SHP77 treated with DMSO at 0.1 percent for 48 hours (cell line): Measurements from ENCODE around the gene VPS4B.
A peak's percentile ranks its signal among the peaks of the same experiment; 100 is the strongest.
"Not testable (repeated sequence)": the region's sequence is repeated elsewhere in the genome, so short reads cannot be mapped to it uniquely, and the experiment has no call there.

Experiments used
- DNase-seq: peaks from one replicate; lab custom pipeline; 2025; lab: John Stamatoyannopoulos, UW

VPS4B gene

GRCh38 chr18:63422087-63422863 is at the start of gene VPS4B:
TSS of gene VPS4B (minus strand) at chr18:63422476. CDS start at chr18:63422259, 217 bp downstream.
- DNase-seq = peak; percentile 86

- DNase-seq = no peak
These were observed 48.5 kb upstream of the VPS4B start for GRCh38 chr18:63470751-63471150.

- no peak for DNase-seq
These were observed 46.3 kb upstream of the VPS4B start for GRCh38 chr18:63468575-63468974.

GRCh38 chr18:63467699-63468098 is 45.4 kb upstream of the VPS4B start:
- no peak for DNase-seq

GRCh38 chr18:63465059-63465458 is 42.8 kb upstream of the VPS4B start:
- DNase-seq = no peak

GRCh38 chr18:63464434-63464833 is 42.2 kb upstream of the VPS4B start:
- DNase-seq = no peak

GRCh38 chr18:63460414-63460813 is 38.1 kb upstream of the VPS4B start:
- DNase-seq = no peak

- no peak for DNase-seq
These were observed 35.7 kb upstream of the VPS4B start for GRCh38 chr18:63457977-63458376.

GRCh38 chr18:63454497-63454896 is 32.2 kb upstream of the VPS4B start:
- no peak for DNase-seq

GRCh38 chr18:63452751-63453150 is 30.5 kb upstream of the VPS4B start:
- DNase-seq = not testable (repeated sequence)

GRCh38 chr18:63451799-63452660 is 29.8 kb upstream of the VPS4B start:
- no peak for DNase-seq

GRCh38 chr18:63449426-63449825 is 27.1 kb upstream of the VPS4B start:
- DNase-seq = no peak

- no peak for DNase-seq
These were observed 24.8 kb upstream of the VPS4B start for GRCh38 chr18:63447066-63447465.

GRCh38 chr18:63446266-63446665 is 24.0 kb upstream of the VPS4B start:
- DNase-seq = no peak

- no peak for DNase-seq
These were observed 22.8 kb upstream of the VPS4B start for GRCh38 chr18:63445037-63445436.

GRCh38 chr18:63444580-63444979 is 22.3 kb upstream of the VPS4B start:
- DNase-seq = no peak

- DNase-seq = no peak
These were observed 21.6 kb upstream of the VPS4B start for GRCh38 chr18:63443829-63444228.

- DNase-seq = no peak
These were observed 18.6 kb upstream of the VPS4B start for GRCh38 chr18:63440881-63441280.

- no peak for DNase-seq
These were observed 17.9 kb upstream of the VPS4B start for GRCh38 chr18:63440219-63440618.

- peak; percentile 45 for DNase-seq
These were observed 17.1 kb upstream of the VPS4B start for GRCh38 chr18:63439334-63439733.

GRCh38 chr18:63438181-63438580 is 15.9 kb upstream of the VPS4B start:
- DNase-seq = no peak

- no peak for DNase-seq
These were observed 11.1 kb upstream of the VPS4B start for GRCh38 chr18:63433334-63433866.

- DNase-seq = no peak
These were observed 8.9 kb upstream of the VPS4B start for GRCh38 chr18:63431180-63431579.
